Neural cell (in vitro differentiated cells): Measurements from ENCODE around the gene ZSWIM5.

ENCODE experiments used
- EP300 ChIP-seq: fragments of 450-650 bp; conservative IDR thresholded peaks from 2 replicates; pipeline ENCODE4 v1.6.1; 2014; ENCODE audit warnings: antibody characterized with exemption, mild to moderate bottlenecking, moderate library complexity; ENCODE audit not compliant: poor library complexity, severe bottlenecking
- EZH2 ChIP-seq: fragments of 200-600, 300-800 bp; shearing (Covaris generic), sonication (generic); IDR thresholded peaks from 2 replicates; pipeline ENCODE4 v1.6.1; 2014; ENCODE audit warnings: antibody characterized with exemption, low read length, borderline replicate concordance, mild to moderate bottlenecking; ENCODE audit not compliant: insufficient read depth, poor library complexity, severe bottlenecking
- MXI1 ChIP-seq: fragments of 450-650 bp; conservative IDR thresholded peaks from 2 replicates; pipeline ENCODE4 v1.6.1; 2014; ENCODE audit warnings: antibody characterized with exemption, mild to moderate bottlenecking; ENCODE audit not compliant: poor library complexity, severe bottlenecking
- POLR2AphosphoS5 ChIP-seq: IDR thresholded peaks from 2 replicates; pipeline ENCODE4 v1.6.1; 2012
- RAD21 ChIP-seq: fragments of 450-650 bp; conservative IDR thresholded peaks from 2 replicates; pipeline ENCODE4 v1.6.1; 2014; ENCODE audit warnings: antibody characterized with exemption, mild to moderate bottlenecking, moderate library complexity
- SMC3 ChIP-seq: fragments of 450-650 bp; conservative IDR thresholded peaks from 2 replicates; pipeline ENCODE4 v1.6.1; 2014; ENCODE audit warnings: antibody characterized with exemption, mild to moderate bottlenecking, moderate library complexity; ENCODE audit not compliant: poor library complexity
- TAF1 ChIP-seq: IDR thresholded peaks from 2 replicates; pipeline ENCODE4 v1.6.1; 2012; ENCODE audit warnings: low read depth
- TF ChIP-seq, protein P1 (sequence below): IDR thresholded peaks from 2 replicates; pipeline ENCODE4 v1.6.1; 2012; ENCODE audit warnings: borderline replicate concordance
- TF ChIP-seq, protein P2 (sequence below): fragments of 450-650 bp; IDR thresholded peaks from 2 replicates; pipeline ENCODE4 v1.5.1; 2014; ENCODE audit warnings: antibody characterized with exemption, mild to moderate bottlenecking, moderate library complexity; ENCODE audit not compliant: poor library complexity, severe bottlenecking

DNA sequence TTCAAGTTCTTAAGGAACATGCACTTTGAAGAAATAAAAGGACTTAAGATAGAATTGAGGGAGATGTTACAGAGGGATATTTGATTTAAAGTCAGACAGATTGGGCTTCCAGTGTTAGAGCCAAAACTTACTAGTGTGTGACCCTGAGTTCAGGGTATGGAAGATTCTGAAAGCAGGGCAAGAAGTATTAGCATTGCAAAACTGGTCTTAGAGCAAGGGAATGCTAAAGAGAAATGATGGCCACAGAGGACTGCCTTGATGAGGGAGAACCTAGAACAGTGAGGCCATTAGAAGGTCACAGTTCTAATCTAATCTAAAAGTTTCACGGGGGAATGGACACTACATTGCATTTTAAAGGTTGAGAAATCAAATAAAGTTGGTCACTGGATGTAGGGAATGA lies 148.9 kb downstream of the ZSWIM5 start:
- TF ChIP-seq, protein P1, sequence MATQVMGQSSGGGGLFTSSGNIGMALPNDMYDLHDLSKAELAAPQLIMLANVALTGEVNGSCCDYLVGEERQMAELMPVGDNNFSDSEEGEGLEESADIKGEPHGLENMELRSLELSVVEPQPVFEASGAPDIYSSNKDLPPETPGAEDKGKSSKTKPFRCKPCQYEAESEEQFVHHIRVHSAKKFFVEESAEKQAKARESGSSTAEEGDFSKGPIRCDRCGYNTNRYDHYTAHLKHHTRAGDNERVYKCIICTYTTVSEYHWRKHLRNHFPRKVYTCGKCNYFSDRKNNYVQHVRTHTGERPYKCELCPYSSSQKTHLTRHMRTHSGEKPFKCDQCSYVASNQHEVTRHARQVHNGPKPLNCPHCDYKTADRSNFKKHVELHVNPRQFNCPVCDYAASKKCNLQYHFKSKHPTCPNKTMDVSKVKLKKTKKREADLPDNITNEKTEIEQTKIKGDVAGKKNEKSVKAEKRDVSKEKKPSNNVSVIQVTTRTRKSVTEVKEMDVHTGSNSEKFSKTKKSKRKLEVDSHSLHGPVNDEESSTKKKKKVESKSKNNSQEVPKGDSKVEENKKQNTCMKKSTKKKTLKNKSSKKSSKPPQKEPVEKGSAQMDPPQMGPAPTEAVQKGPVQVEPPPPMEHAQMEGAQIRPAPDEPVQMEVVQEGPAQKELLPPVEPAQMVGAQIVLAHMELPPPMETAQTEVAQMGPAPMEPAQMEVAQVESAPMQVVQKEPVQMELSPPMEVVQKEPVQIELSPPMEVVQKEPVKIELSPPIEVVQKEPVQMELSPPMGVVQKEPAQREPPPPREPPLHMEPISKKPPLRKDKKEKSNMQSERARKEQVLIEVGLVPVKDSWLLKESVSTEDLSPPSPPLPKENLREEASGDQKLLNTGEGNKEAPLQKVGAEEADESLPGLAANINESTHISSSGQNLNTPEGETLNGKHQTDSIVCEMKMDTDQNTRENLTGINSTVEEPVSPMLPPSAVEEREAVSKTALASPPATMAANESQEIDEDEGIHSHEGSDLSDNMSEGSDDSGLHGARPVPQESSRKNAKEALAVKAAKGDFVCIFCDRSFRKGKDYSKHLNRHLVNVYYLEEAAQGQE = no peak
- no peak for TF ChIP-seq POLR2AphosphoS5
- TF ChIP-seq, protein P2, sequence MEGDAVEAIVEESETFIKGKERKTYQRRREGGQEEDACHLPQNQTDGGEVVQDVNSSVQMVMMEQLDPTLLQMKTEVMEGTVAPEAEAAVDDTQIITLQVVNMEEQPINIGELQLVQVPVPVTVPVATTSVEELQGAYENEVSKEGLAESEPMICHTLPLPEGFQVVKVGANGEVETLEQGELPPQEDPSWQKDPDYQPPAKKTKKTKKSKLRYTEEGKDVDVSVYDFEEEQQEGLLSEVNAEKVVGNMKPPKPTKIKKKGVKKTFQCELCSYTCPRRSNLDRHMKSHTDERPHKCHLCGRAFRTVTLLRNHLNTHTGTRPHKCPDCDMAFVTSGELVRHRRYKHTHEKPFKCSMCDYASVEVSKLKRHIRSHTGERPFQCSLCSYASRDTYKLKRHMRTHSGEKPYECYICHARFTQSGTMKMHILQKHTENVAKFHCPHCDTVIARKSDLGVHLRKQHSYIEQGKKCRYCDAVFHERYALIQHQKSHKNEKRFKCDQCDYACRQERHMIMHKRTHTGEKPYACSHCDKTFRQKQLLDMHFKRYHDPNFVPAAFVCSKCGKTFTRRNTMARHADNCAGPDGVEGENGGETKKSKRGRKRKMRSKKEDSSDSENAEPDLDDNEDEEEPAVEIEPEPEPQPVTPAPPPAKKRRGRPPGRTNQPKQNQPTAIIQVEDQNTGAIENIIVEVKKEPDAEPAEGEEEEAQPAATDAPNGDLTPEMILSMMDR = no peak
- TF ChIP-seq EZH2 = no peak
- no peak for TF ChIP-seq EP300
- no peak for TF ChIP-seq SMC3
- TF ChIP-seq TAF1 = no peak
- no peak for TF ChIP-seq MXI1
- no peak for TF ChIP-seq RAD21
